Right lobe of liver (tissue), 4 donors: ENCODE results near the gene ZNF805.

Source experiments
- CTCF ChIP-seq, 4 donors: fragments of 200-600 bp in 3 of 4; fragments of 450-650 bp in 1 of 4; IDR thresholded peaks; one replicate each; pipeline versions ENCODE4 v1.5.1 to v1.8.0; 2016 to 2022; ENCODE audit warnings: antibody characterized with exemption in 4 of 4, mild to moderate bottlenecking in 2 of 4
- POLR2A ChIP-seq: fragments of 450-650 bp; IDR thresholded peaks from one replicate; pipeline ENCODE4 v1.6.1; 2017; ENCODE audit warnings: antibody characterized with exemption, mild to moderate bottlenecking
- donor health status: DM: no; HTN: no; CAD: no.
- donor health status: DM: no; HTN: no; CAD: no.
- donor health status: DM: no; HTN: yes; CAD: no.

GRCh38 chr19:57269515-57270250 lies 29.3 kb downstream of the ZNF805 start:
- TF ChIP-seq POLR2A (no peak), CTCF (IDR thresholded peaks at IDR 0.05) (no peak)
